Measurements from ENCODE around the gene DCUN1D2. TPM values are rescaled to one million over a fixed set of nuclear protein-coding genes. Genes with fewer than 3 reads are reported as not detected.
"Not testable (repeated sequence)": the region's sequence is repeated elsewhere in the genome, so short reads cannot be mapped to it uniquely, and the experiment has no call there.

DCUN1D2 gene
- total RNA-seq, 1 donor from 2014 or later: 14.2 TPM

GRCh38 chr13:113471844-113472243, 18.7 kb downstream of the DCUN1D2 start:
- DNase-seq (ENCODE audit: low read depth) (no peak), FAIRE-seq (no peak)
- Histone ChIP-seq H3K36me3 (ENCODE audit: control insufficient read depth, insufficient read depth, low read length) (peaks cover 6% of the 10 kb centered on the region), H3K27me3 (ENCODE audit: control insufficient read depth, insufficient read depth, low read length) (no peaks in the 10 kb centered on the region), H3K4me3 (ENCODE audit: low read depth, low read length) (no peak overlapping the region)
- TF ChIP-seq, protein P1, sequence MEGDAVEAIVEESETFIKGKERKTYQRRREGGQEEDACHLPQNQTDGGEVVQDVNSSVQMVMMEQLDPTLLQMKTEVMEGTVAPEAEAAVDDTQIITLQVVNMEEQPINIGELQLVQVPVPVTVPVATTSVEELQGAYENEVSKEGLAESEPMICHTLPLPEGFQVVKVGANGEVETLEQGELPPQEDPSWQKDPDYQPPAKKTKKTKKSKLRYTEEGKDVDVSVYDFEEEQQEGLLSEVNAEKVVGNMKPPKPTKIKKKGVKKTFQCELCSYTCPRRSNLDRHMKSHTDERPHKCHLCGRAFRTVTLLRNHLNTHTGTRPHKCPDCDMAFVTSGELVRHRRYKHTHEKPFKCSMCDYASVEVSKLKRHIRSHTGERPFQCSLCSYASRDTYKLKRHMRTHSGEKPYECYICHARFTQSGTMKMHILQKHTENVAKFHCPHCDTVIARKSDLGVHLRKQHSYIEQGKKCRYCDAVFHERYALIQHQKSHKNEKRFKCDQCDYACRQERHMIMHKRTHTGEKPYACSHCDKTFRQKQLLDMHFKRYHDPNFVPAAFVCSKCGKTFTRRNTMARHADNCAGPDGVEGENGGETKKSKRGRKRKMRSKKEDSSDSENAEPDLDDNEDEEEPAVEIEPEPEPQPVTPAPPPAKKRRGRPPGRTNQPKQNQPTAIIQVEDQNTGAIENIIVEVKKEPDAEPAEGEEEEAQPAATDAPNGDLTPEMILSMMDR (IDR thresholded peaks at IDR 0.05; ENCODE audit: insufficient read depth, low read length, severe bottlenecking): no peak

DNA sequence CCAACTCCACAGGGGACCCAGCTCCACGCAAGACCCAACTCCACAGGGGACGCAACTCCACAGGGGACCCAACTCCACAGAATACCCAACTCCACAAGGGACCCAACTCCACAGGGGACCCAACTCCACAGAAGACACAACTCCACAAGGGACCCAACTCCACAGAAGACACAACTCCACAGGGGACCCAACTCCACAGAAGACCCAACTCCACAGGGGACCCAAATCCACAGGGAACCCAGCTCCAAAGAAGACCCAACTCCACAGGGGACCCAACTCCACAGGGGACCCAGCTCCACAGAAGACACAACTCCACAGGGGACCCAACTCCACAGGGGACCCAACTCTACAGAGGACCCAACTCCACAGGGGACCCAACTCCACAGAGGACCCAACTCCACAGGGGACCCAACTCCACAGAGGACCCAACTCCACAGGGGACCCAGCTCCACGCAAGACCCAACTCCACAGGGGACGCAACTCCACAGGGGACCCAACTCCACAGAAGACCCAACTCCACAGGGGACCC, 19.8 kb downstream of the DCUN1D2 start:
- not testable (repeated sequence) for H3K27me3 ChIP-seq (ENCODE audit: control insufficient read depth, insufficient read depth, low read length); H3K36me3 ChIP-seq (ENCODE audit: control insufficient read depth, insufficient read depth, low read length); H3K4me3 ChIP-seq (ENCODE audit: low read depth, low read length); DNase-seq (ENCODE audit: low read depth)
- peak; percentile 58 for FAIRE-seq

- TF ChIP-seq, protein P1 (IDR thresholded peaks at IDR 0.05; ENCODE audit: insufficient read depth, low read length, severe bottlenecking): no peak
- Histone ChIP-seq H3K36me3 (ENCODE audit: control insufficient read depth, insufficient read depth, low read length) (peaks cover 6% of the 10 kb centered on the region), H3K4me3 (ENCODE audit: low read depth, low read length) (no peak overlapping the region), H3K27me3 (ENCODE audit: control insufficient read depth, insufficient read depth, low read length) (no peaks in the 10 kb centered on the region)
- DNase-seq (ENCODE audit: low read depth) (no peak), FAIRE-seq (no peak)
Observed at GRCh38 chr13:113470073-113470472, 20.4 kb downstream of the DCUN1D2 start.

GRCh38 chr13:113469582-113469981, 20.9 kb downstream of the DCUN1D2 start:
- no peak overlapping the region for H3K4me3 ChIP-seq (ENCODE audit: low read depth, low read length)
- FAIRE-seq (no peak), DNase-seq (ENCODE audit: low read depth) (no peak)
- peaks cover 6% of the 10 kb centered on the region for H3K36me3 ChIP-seq (ENCODE audit: control insufficient read depth, insufficient read depth, low read length)
- TF ChIP-seq, protein P1 (IDR thresholded peaks at IDR 0.05; ENCODE audit: insufficient read depth, low read length, severe bottlenecking): no peak
- no peaks in the 10 kb centered on the region for H3K27me3 ChIP-seq (ENCODE audit: control insufficient read depth, insufficient read depth, low read length)

DNA sequence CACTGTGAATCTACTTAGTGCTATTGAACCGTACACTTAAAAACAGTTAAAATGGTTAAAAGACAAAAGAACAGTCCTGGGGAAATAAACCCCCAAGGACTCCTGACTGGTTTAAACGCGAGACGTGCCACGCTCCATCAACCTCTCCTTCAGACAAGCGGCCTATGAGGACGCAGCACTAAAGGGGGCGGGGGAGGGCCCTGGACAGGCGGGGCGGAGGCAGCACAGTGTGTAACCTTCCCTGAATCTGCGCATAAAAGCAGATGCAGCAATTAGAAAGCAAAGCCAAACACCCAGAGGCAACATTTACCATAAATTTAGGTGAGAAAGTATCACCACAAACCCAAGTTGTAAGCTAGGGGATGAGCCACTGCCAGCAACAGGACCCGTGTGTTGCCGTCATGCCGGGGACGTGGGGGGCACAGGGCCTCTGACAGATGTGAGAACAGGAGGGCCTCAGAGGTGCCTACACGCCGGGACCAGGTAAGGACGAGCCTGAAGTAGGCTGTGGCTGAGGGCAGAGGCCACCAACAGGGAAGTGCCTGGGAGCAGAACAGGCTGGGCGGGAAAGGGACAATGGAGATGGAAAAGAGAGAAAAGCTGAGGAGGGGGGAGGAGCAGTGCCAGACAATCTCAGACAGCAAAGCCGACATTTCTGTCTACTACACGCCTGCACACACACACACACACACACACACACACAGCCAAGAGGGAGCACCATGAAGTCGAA, 21.9 kb downstream of the DCUN1D2 start:
- Histone ChIP-seq H3K27me3 (ENCODE audit: control insufficient read depth, insufficient read depth, low read length) (no peaks in the 10 kb centered on the region), H3K36me3 (ENCODE audit: control insufficient read depth, insufficient read depth, low read length) (peaks cover 4% of the 10 kb centered on the region), H3K4me3 (ENCODE audit: low read depth, low read length) (no peak overlapping the region)
- TF ChIP-seq, protein P1 (IDR thresholded peaks at IDR 0.05; ENCODE audit: insufficient read depth, low read length, severe bottlenecking): no peak
- DNase-seq (ENCODE audit: low read depth): no peak
- FAIRE-seq: no peak

- FAIRE-seq: no peak
- TF ChIP-seq, protein P1 (IDR thresholded peaks at IDR 0.05; ENCODE audit: insufficient read depth, low read length, severe bottlenecking): no peak
- H3K36me3 ChIP-seq (ENCODE audit: control insufficient read depth, insufficient read depth, low read length): peaks cover 4% of the 10 kb centered on the region
Observed at GRCh38 chr13:113468029-113468428, 22.5 kb downstream of the DCUN1D2 start.

More at GRCh38 chr13:113468029-113468428, 22.5 kb downstream of the DCUN1D2 start:
- no peak for DNase-seq (ENCODE audit: low read depth)
- H3K4me3 ChIP-seq (ENCODE audit: low read depth, low read length): no peak overlapping the region
- no peaks in the 10 kb centered on the region for H3K27me3 ChIP-seq (ENCODE audit: control insufficient read depth, insufficient read depth, low read length)

All from bronchial epithelial cell (primary cell).